Measurements from ENCODE around the gene UBE2M. TPM values are rescaled to one million over a fixed set of nuclear protein-coding genes. Genes with fewer than 3 reads are reported as not detected.

The UBE2M gene
- total RNA-seq, 1 donor: 54.4 TPM

DNA sequence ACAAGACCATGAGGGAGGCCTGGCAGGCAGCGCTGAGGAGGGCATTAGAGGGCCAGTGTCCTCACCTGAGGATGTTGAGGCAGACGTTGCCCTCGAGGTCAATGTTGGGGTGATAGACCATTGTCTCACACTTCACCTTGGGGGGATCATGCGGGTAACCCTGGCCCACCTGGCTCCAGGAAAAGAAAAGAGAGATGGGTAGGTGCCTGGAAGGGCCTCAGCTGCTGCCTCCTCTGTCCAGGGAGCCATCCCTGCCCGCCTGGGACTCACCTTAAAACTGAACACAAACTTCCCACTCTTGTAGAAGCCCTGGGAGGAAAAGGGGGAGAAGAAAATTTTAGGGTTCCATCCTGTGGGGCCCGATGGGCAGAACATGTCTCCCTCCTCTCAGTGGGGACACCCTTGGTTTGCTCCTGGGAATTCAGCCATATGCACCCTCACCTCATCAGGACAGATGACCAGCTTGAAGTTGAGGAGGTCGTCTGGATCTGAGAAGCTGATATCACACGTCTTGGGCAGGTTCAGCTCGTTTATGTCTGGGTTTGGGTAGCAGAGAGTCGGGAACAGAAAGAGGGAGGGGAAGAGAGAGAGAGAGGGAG lies 1.7 kb downstream of the UBE2M start:
- no peak for DNase-seq (ENCODE audit: low read depth in 2 of 3, low spot score in 2 of 3)

- no peak for DNase-seq (ENCODE audit: low read depth in 2 of 3, low spot score in 2 of 3)
Measured at GRCh38 chr19:58555920-58556621, 2.3 kb downstream of the UBE2M start.

DNA sequence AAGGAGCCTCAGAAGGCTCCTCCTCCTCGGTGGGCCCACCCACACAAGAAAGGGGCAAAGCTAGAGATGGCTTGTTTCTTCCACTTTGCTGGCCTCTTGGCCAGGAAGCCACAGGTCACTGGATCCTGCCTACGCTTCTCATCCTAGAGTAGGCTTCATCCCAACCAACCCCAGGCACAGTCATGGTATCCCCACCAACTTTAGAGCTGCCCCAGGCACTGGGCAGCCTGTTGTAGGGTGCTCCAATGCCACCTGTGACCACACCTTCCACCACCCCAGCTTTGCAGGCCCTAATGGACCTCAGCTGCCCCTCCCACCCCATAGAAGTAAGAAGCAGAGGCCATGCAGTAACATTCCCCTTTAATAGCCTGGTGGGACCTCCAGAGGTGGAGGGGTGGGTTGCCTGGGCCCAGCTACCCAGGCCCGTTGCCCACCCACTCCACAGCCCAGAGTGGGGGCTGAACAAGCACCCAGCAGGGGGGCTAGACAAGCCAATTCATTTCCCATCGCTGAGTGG lies 3.0 kb downstream of the UBE2M start:
- DNase-seq (ENCODE audit: low read depth in 2 of 3, low spot score in 2 of 3): no peak

GRCh38 chr19:58554494-58555368 lies 3.7 kb downstream of the UBE2M start, which contains the start of gene CHMP2A:
Gene CHMP2A, minus strand, starts transcription at chr19:58555105. Its CDS starts 893 bp downstream, at chr19:58554212.
- DNase-seq (ENCODE audit: low read depth in 2 of 3, low spot score in 2 of 3): peak; percentile 91 to 97 (median 97)

GRCh38 chr19:58553799-58554493 lies 4.5 kb downstream of the UBE2M start:
- no peak for DNase-seq (ENCODE audit: low read depth in 2 of 3, low spot score in 2 of 3)

- no peak for DNase-seq (ENCODE audit: low read depth in 2 of 3, low spot score in 2 of 3)
Measured at GRCh38 chr19:58552655-58553054, 5.8 kb downstream of the UBE2M start.

DNA sequence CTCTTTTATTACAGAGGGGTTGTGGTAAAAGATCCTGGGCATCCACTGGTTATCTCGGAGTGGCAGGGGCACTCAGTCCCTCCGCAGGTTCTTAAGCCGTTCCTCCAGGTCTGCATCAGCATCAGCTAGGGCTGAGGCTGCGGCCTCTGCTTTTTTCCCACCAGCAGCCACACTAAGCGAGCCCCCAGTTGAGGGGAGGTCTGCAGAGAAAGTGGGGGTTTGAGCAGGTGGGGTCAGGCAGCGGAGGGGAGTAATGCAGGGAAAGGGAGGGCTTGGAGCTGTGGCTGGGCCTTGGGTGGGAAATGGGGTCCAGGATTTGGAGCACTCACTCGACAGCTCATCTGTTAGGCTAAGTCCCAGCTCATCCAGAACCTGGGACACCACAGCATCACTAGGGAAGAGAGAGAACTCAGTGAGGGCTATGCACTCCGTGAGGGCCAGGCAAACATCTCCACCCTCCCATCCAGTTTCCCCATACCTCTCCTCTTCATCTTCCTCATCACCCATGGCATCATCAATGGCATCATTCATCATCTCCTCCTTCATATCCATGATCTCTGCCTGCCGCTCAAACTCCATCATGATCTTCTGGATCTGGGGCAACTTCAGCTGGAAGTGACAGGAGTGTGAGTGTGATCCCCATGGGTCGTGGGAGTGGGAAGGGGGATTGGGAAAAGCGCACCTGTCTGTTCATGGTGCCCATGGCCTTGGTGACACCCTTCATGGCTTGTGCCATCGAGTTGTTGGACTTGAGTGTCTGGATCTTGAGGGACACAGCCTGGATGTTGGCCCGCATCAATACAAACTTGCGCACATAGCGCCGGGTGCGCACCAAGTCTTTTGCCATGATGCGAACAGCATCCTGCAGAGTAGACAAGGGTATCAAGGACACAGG lies 6.6 kb downstream of the UBE2M start:
- no peak for DNase-seq (ENCODE audit: low read depth in 2 of 3, low spot score in 2 of 3)

- DNase-seq (ENCODE audit: low read depth in 2 of 3, low spot score in 2 of 3): no peak
Measured at GRCh38 chr19:58551123-58551497, 7.3 kb downstream of the UBE2M start.

GRCh38 chr19:58550362-58551122 lies 7.9 kb downstream of the UBE2M start:
- DNase-seq (ENCODE audit: low read depth in 2 of 3, low spot score in 2 of 3): no peak

- DNase-seq (ENCODE audit: low read depth in 2 of 3, low spot score in 2 of 3): no peak
Measured at GRCh38 chr19:58549664-58550361, 8.6 kb downstream of the UBE2M start.

DNA sequence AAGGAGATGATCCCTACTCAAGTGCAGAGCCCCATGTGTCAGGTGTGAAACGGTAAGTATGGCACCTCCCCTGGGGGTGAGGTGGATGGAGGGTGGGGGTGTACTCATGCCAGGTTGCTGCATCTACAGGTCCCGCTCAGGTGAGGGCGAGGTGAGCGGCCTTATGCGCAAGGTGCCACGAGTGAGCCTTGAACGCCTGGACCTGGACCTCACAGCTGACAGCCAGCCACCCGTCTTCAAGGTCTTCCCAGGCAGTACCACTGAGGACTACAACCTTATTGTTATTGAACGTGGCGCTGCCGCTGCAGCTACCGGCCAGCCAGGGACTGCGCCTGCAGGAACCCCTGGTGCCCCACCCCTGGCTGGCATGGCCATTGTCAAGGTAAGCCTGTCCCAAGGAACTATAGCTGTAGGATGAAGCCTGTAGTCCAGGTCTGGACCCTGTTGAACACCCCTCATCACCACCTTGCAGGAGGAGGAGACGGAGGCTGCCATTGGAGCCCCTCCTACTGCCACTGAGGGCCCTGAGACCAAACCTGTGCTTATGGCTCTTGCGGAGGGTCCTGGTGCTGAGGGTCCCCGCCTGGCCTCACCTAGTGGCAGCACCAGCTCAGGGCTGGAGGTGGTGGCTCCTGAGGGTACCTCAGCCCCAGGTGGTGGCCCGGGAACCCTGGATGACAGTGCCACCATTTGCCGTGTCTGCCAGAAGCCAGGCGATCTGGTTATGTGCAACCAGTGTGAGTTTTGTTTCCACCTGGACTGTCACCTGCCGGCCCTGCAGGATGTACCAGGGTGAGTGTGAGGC lies 9.3 kb downstream of the UBE2M start:
- DNase-seq (ENCODE audit: low read depth in 2 of 3, low spot score in 2 of 3): no peak

DNA sequence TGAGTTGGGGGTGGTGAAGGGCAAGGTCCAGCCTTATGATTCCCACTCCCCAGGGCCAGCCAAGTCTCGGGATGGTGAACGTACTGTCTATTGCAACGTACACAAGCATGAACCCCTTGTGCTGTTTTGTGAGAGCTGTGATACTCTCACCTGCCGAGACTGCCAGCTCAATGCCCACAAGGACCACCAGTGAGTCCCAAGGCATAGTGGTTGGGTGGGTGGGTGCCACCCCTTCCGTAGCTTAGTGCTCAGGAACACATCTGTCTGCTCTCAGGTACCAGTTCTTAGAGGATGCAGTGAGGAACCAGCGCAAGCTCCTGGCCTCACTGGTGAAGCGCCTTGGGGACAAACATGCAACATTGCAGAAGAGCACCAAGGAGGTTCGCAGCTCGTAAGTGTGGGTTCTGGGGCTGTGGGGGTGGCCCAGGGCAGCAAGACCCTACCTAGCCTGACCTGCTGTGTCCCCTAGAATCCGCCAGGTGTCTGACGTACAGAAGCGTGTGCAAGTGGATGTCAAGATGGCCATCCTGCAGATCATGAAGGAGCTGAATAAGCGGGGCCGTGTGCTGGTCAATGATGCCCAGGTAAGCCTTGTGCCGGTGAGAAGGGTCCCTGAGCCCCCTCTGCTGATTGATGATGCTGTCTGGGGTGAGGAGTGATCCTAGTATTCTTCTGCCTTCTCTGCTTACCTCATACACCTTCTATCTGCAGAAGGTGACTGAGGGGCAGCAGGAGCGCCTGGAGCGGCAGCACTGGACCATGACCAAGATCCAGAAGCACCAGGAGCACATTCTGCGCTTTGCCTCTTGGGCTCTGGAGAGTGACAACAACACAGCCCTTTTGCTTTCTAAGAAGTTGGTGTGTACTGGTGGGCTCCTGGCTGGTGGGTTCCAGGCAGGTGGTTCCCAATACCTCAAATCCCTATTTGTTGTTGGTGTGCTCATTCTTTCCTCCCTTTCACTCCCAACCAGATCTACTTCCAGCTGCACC lies 10.8 kb downstream of the UBE2M start:
- no peak for DNase-seq (ENCODE audit: low read depth in 2 of 3, low spot score in 2 of 3)

GRCh38 chr19:58546019-58546530 lies 12.3 kb downstream of the UBE2M start:
- DNase-seq (ENCODE audit: low read depth in 2 of 3, low spot score in 2 of 3): no peak

- DNase-seq (ENCODE audit: low read depth in 2 of 3, low spot score in 2 of 3): no peak
Measured at GRCh38 chr19:58545286-58546018, 13.0 kb downstream of the UBE2M start.

GRCh38 chr19:58544591-58545285 lies 13.7 kb downstream of the UBE2M start:
- DNase-seq (ENCODE audit: low read depth in 2 of 3, low spot score in 2 of 3): peak in 1 of 3 donors; percentile 76

All from hematopoietic multipotent progenitor cell (in vitro differentiated cells).